Liver (tissue), 9 donors: ENCODE measurements around the gene C3orf52. TPM values are rescaled to one million over a fixed set of nuclear protein-coding genes. Genes with fewer than 3 reads are reported as not detected.

Experiments
- DNase-seq: peaks from one replicate; pipeline ENCODE4 v3.0.0-alpha.2; 2017; ENCODE audit warnings: low spot score
- H3K27ac ChIP-seq, 2 donors: one replicate each; pipeline ENCODE4 v1.7.0; 2013; ENCODE audit warnings: inconsistent platforms in 2 of 2, low read length in 2 of 2, control low read depth in 1 of 2, low read depth in 1 of 2, mild to moderate bottlenecking in 1 of 2
- H3K27me3 ChIP-seq, 4 donors: one replicate each; pipeline versions ENCODE4 v1.6.1 to v1.7.0; 2013; ENCODE audit warnings: low read length in 3 of 4, inconsistent platforms in 1 of 4, mild to moderate bottlenecking in 1 of 4, moderate library complexity in 1 of 4; ENCODE audit not compliant: control insufficient read depth in 4 of 4, insufficient read depth in 4 of 4
- H3K36me3 ChIP-seq, 4 donors: one replicate each; pipeline versions ENCODE4 v1.6.1 to v1.7.0; 2013; ENCODE audit warnings: low read length in 3 of 4, mild to moderate bottlenecking in 3 of 4, low read depth in 1 of 4, moderate library complexity in 1 of 4; ENCODE audit not compliant: control insufficient read depth in 4 of 4, insufficient read depth in 3 of 4
- H3K4me1 ChIP-seq, 4 donors: one replicate each; pipeline versions ENCODE4 v1.6.1 to v1.7.0; 2013; ENCODE audit warnings: low read length in 3 of 4, mild to moderate bottlenecking in 3 of 4, moderate library complexity in 1 of 4; ENCODE audit not compliant: control insufficient read depth in 4 of 4, insufficient read depth in 4 of 4
- H3K4me3 ChIP-seq, 3 donors: one replicate each; pipeline versions ENCODE4 v1.6.1 to v1.7.0; 2013; ENCODE audit warnings: low read length in 3 of 3, control low read depth in 1 of 3, low read depth in 1 of 3, mild to moderate bottlenecking in 1 of 3
- H3K9ac ChIP-seq, 2 donors: one replicate each; pipeline ENCODE4 v1.7.0; 2013; ENCODE audit warnings: low read length in 2 of 2, mild to moderate bottlenecking in 2 of 2, moderate library complexity in 2 of 2, control low read depth in 1 of 2, low read depth in 1 of 2
- H3K9me3 ChIP-seq, 4 donors: one replicate each; pipeline versions ENCODE4 v1.6.1 to v1.7.0; 2013; ENCODE audit warnings: low read length in 3 of 4; ENCODE audit not compliant: control insufficient read depth in 4 of 4
- ATF3 ChIP-seq: IDR thresholded peaks from 2 replicates; pipeline ENCODE4 v1.6.1; 2016; ENCODE audit warnings: antibody characterized with exemption
- EGR1 ChIP-seq, 2 donors: IDR thresholded peaks; 2 replicates each; pipeline ENCODE4 v1.6.1; 2016 to 2018; ENCODE audit warnings: antibody characterized with exemption in 2 of 2, low read depth in 2 of 2
- FOXA1 ChIP-seq: IDR thresholded peaks from 2 replicates; pipeline ENCODE4 v1.6.1; 2016; ENCODE audit warnings: antibody characterized with exemption
- FOXA2 ChIP-seq: IDR thresholded peaks from 2 replicates; pipeline ENCODE4 v1.6.1; 2016; ENCODE audit warnings: antibody characterized with exemption
- GABPA ChIP-seq, 2 donors: IDR thresholded peaks in 1 of 2; conservative IDR thresholded peaks in 1 of 2; 2 replicates each; pipeline ENCODE4 v1.6.1; 2016; ENCODE audit warnings: antibody characterized with exemption in 2 of 2, mild to moderate bottlenecking in 1 of 2, moderate library complexity in 1 of 2
- HNF4A ChIP-seq, 2 donors: conservative IDR thresholded peaks; 2 replicates each; pipeline ENCODE4 v1.6.1; 2016; ENCODE audit warnings: antibody characterized with exemption in 2 of 2, mild to moderate bottlenecking in 2 of 2
- HNF4G ChIP-seq: IDR thresholded peaks from 2 replicates; pipeline ENCODE4 v1.6.1; 2016; ENCODE audit warnings: antibody characterized with exemption
- JUND ChIP-seq, 2 donors: IDR thresholded peaks; 2 replicates each; pipeline ENCODE4 v1.6.1; 2016; ENCODE audit warnings: antibody characterized with exemption in 2 of 2
- NR2F2 ChIP-seq: IDR thresholded peaks from 2 replicates; pipeline ENCODE4 v1.6.1; 2016; ENCODE audit warnings: antibody characterized with exemption
- RAD21 ChIP-seq, 2 donors: IDR thresholded peaks; 2 replicates each; pipeline ENCODE4 v1.6.1; 2016; ENCODE audit warnings: antibody characterized with exemption in 2 of 2, mild to moderate bottlenecking in 2 of 2
- REST ChIP-seq: IDR thresholded peaks from 2 replicates; pipeline ENCODE4 v1.6.1; 2016; ENCODE audit warnings: antibody characterized with exemption, mild to moderate bottlenecking
- RXRA ChIP-seq, 2 donors: IDR thresholded peaks; 2 replicates each; pipeline ENCODE4 v1.6.1; 2017 to 2018; ENCODE audit warnings: antibody characterized with exemption in 2 of 2, mild to moderate bottlenecking in 1 of 2
- SP1 ChIP-seq: IDR thresholded peaks from 2 replicates; pipeline ENCODE4 v1.6.1; 2018; ENCODE audit warnings: antibody characterized with exemption, mild to moderate bottlenecking
- TAF1 ChIP-seq: conservative IDR thresholded peaks from 2 replicates; pipeline ENCODE4 v1.6.1; 2016; ENCODE audit warnings: antibody characterized with exemption, mild to moderate bottlenecking
- YY1 ChIP-seq: IDR thresholded peaks from 2 replicates; pipeline ENCODE4 v1.6.1; 2016; ENCODE audit warnings: antibody characterized with exemption, mild to moderate bottlenecking
- ZBTB33 ChIP-seq: IDR thresholded peaks from 2 replicates; pipeline ENCODE4 v1.6.1; 2016; ENCODE audit warnings: antibody characterized with exemption
- WGBS: extraction: QIAGEN DNeasy Blood & Tissue Kit; methylation state at CpG from one replicate; pipeline ENCODE4 v1.1.7; 2013; 5-methylcytosine and 5-hydroxymethylcytosine counted together
- polyA plus RNA-seq, 2 donors: library from polyadenylated mRNA; stranded (reverse) in 1 of 2; unstranded in 1 of 2; fragments of 200-250 nt in 1 of 2; fragments of >200 nt in 1 of 2; fragmentation: Nextera tagmentation in 1 of 2; extraction: Ambion mirVana in 1 of 2; gene quantifications; one replicate each; pipeline versions ENCODE4 v1.2.1 to v1.2.3, GENCODE V29; 2013 to 2015
- total RNA-seq, 2 donors: library from RNA; depleted of rRNA; stranded (reverse); fragments of >200 nt; gene quantifications; one replicate each; pipeline ENCODE4 v1.2.3, GENCODE V29; 2014
- TF ChIP-seq, protein P1 (sequence below): IDR thresholded peaks from 2 replicates; pipeline ENCODE4 v1.6.1; 2016; ENCODE audit warnings: antibody characterized with exemption
- TF ChIP-seq, protein P2 (sequence below): fragments of 150-350 bp; IDR thresholded peaks from 2 replicates; pipeline ENCODE4 v1.5.1; 2017; ENCODE audit warnings: improper control_type of control experiment, low read depth, low read length; ENCODE audit not compliant: missing input control
- donor health status: healthy.
- donor health status: healthy.
- donor health status: healthy.
- donor health status: healthy.
- donor health status: healthy.

C3orf52 gene
- total and polyA plus RNA-seq, 4 donors, result 0.10 to 1.8 (median 0.47) TPM; not detected in 1

GRCh38 chr3:112089956-112090886 lies 4.0 kb downstream of the C3orf52 start:
- peak; percentile 50 for TF ChIP-seq NR2F2
- TF ChIP-seq, protein P1, sequence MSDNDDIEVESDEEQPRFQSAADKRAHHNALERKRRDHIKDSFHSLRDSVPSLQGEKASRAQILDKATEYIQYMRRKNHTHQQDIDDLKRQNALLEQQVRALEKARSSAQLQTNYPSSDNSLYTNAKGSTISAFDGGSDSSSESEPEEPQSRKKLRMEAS, result no peak
- WGBS, result 76% methylated on average over 9 of the region's 9 CpGs
- Histone ChIP-seq H3K9me3 (no peaks in the 10 kb centered on the region), H3K27me3 (peaks cover 0 to 4% (median 0%) of the 10 kb centered on the region in 4 donors), H3K4me3 (no peak overlapping the region), H3K27ac (no peak overlapping the region), H3K4me1 (peaks cover 0 to 13% (median 6%) of the 10 kb centered on the region in 4 donors), H3K9ac (no peak overlapping the region), H3K36me3 (no peaks in the 10 kb centered on the region)
- DNase-seq, result no peak

GRCh38 chr3:112090887-112091586 lies 4.8 kb downstream of the C3orf52 start:
- no peaks in the 10 kb centered on the region for H3K27me3 ChIP-seq
- no peak overlapping the region for H3K27ac ChIP-seq
- no peak overlapping the region for H3K9ac ChIP-seq
- no peaks in the 10 kb centered on the region for H3K9me3 ChIP-seq
- H3K36me3 ChIP-seq, result no peaks in the 10 kb centered on the region
- DNase-seq, result no peak
- no peak overlapping the region for H3K4me3 ChIP-seq
- peaks cover 0 to 8% (median 3%) of the 10 kb centered on the region in 4 donors for H3K4me1 ChIP-seq
- WGBS, result 72% methylated on average over 6 of the region's 6 CpGs
- TF ChIP-seq, protein P2, sequence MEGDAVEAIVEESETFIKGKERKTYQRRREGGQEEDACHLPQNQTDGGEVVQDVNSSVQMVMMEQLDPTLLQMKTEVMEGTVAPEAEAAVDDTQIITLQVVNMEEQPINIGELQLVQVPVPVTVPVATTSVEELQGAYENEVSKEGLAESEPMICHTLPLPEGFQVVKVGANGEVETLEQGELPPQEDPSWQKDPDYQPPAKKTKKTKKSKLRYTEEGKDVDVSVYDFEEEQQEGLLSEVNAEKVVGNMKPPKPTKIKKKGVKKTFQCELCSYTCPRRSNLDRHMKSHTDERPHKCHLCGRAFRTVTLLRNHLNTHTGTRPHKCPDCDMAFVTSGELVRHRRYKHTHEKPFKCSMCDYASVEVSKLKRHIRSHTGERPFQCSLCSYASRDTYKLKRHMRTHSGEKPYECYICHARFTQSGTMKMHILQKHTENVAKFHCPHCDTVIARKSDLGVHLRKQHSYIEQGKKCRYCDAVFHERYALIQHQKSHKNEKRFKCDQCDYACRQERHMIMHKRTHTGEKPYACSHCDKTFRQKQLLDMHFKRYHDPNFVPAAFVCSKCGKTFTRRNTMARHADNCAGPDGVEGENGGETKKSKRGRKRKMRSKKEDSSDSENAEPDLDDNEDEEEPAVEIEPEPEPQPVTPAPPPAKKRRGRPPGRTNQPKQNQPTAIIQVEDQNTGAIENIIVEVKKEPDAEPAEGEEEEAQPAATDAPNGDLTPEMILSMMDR, result no peak
- TF ChIP-seq FOXA2 (no peak), YY1 (no peak), FOXA1 (no peak), GABPA (IDR thresholded peaks at IDR 0.05 in 1 of 2, conservative IDR thresholded peaks at IDR 0.05 in 1 of 2) (no peak), HNF4A (conservative IDR thresholded peaks at IDR 0.05) (no peak), RAD21 (IDR thresholded peaks at IDR 0.05) (no peak), RXRA (IDR thresholded peaks at IDR 0.05) (no peak), ZBTB33 (no peak), ATF3 (no peak), EGR1 (IDR thresholded peaks at IDR 0.05; ENCODE audit: low read depth in 2 of 2) (no peak), REST (no peak), TAF1 (no peak), JUND (IDR thresholded peaks at IDR 0.05) (no peak), SP1 (no peak), NR2F2 (no peak), HNF4G (no peak)
- TF ChIP-seq, protein P1, result no peak
